Adrenal gland (tissue), 5 donors: ENCODE results near the gene CMYA5.

ENCODE experiments used
- CTCF ChIP-seq, 6 experiments: fragments of 450-650 bp in 4 of 6; fragments of 200-600 bp in 2 of 6; sonication (generic) in 1 of 6; IDR thresholded peaks; 1 replicate in 5 of 6; 2 replicates in 1 of 6; pipeline versions ENCODE4 v1.5.1 to v1.8.0; 2016 to 2021; ENCODE audit warnings: antibody characterized with exemption in 6 of 6, mild to moderate bottlenecking in 2 of 6, moderate library complexity in 1 of 6
- POLR2A ChIP-seq, 2 donors: fragments of 450-650 bp; IDR thresholded peaks; one replicate each; pipeline ENCODE4 v1.6.1; 2017; ENCODE audit warnings: antibody characterized with exemption in 2 of 2, mild to moderate bottlenecking in 2 of 2, moderate library complexity in 1 of 2
- donor health status: DM: no; HTN: no; CAD: no.

- TF ChIP-seq CTCF (IDR thresholded peaks at IDR 0.05): no peak
- no peak for TF ChIP-seq POLR2A (IDR thresholded peaks at IDR 0.05)
Observed at GRCh38 chr5:79846198-79846521, 156.5 kb downstream of the CMYA5 start.
